HG02610 (cell line): ENCODE data around the gene PSAP.
A peak's percentile ranks its signal among the peaks of the same experiment; 100 is the strongest.
"Not testable (repeated sequence)": the region's sequence is repeated elsewhere in the genome, so short reads cannot be mapped to it uniquely, and the experiment has no call there.

Experiments
- ATAC-seq: cut with Tn5 transposase; IDR thresholded peaks from one replicate; pipeline ENCODE4 v1.9.1; 2021; ENCODE audit warnings: mild to moderate bottlenecking, moderate library complexity; ENCODE audit not compliant: unreplicated experiment

The PSAP gene

GRCh38 chr10:71874680-71875354 is 23.8 kb upstream of the PSAP start:
- not testable (repeated sequence) for ATAC-seq

DNA sequence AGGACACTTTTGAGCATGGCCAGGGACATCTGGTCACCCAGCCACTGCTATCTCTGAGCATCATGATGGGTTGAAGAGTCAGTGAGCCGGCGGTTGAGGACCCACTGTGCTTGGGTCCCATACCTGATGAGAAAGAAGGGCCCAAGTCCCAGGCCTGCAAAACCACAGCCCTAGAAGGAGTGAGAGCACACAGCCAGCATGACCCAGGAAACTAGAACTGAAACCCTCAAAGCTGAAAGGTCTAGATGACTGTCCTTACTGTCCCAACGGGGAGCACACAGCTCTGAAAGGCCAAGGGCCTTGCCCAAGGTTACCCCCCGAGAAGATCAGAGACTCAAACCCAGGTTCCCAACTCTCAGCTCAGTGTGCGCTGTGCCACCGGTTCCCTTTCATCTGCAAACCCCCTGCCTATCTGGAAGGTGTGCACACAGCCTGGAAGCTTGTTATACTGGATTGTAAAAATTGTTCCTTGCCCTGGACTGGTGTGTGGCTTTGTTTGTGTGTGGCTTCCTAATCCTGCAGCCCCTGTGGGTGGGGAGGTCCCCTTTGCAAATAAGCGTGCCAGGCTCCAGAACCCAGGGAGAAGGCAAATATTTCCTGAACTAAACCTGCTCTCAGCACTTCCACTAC is 22.6 kb upstream of the PSAP start:
- peak; percentile 97 for ATAC-seq

GRCh38 chr10:71869601-71870000 is 18.6 kb upstream of the PSAP start:
- ATAC-seq = not testable (repeated sequence)

DNA sequence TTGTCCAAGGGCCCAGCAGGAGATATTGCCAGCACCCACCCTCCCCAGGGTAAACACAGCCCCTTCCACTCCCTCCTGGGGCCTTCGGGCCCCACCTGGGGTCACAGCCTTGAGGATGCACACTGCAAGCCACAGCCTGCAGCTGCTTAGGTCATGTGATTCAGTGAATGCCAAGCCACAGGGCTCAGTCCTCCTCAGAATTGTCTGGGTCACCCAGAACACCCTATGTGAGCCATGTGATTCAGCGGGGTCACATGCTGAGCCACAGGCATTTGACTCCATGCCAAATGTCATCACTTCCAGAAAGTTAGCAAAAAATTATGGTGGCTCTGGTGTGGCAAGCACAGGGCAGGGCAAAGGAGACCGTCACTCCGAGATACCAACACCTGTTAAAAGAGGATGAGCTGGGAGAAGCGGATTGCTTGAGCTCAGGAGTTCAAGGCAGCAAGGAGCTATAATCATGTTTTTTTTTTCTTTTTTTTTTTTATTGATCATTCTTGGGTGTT is 17.2 kb upstream of the PSAP start:
- ATAC-seq = no peak

DNA sequence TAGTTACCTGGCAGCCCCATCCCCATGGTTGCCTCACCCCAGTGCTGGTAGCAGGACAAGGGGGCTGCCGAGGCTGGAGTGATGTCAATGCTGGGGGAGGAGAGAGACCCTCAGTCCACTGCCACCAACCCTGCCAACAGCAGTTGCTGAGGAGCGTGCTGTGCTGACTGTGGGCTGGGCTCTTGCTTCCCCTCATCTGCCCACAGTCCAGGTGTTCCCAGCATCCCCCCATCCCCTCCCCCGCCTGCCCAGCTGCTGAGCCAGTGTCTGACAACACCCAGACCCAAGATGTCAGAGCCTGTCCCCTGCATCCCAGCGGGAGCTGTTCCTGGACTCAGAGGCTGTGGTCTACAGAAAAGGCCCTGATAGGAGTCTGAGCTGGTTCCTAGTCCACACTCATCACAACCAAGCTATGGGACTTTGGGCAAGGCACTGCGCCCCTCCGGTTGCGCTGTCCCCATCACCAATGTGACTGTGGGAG is 14.6 kb upstream of the PSAP start:
- no peak for ATAC-seq

DNA sequence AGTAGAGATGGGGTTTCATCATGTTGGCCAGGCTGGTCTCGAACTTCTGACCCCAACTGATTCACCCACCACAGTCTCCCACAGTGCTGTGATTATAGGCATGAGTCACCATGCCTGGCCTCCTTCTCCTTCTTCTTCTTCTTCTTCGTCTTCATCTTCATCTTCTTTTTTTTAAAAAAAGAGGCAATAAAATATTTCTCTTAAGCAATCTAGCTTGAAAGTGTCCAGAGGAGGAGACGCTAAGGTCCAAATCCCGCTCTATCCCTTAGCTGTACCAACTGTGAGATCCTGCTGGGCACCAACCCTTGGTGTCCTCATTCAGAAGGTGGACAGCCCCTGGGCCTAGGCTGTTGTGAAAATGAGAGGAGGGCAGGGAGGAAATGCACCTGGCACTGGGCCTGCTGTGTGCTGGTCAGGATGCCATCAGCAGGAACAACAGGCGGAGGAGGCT is 13.9 kb upstream of the PSAP start:
- no peak for ATAC-seq

DNA sequence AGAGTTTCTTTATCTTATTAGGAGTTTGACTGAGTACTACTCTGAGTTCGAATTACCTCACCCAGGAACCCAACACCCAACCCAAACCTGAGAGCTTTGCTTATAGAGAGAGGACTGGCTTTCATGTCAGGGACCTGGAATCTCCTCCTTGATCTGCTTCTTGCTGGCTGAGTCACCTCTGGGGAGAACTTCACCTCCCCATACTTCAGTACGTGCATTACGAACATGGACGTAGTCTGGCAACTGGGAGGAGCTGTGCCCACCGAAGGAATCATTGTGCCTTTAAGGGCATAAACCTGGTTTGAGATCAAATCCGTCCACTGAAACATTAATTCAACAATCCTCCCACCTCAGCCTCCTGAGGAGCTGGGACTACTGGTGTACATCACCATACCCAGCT is 12.2 kb upstream of the PSAP start:
- no peak for ATAC-seq

DNA sequence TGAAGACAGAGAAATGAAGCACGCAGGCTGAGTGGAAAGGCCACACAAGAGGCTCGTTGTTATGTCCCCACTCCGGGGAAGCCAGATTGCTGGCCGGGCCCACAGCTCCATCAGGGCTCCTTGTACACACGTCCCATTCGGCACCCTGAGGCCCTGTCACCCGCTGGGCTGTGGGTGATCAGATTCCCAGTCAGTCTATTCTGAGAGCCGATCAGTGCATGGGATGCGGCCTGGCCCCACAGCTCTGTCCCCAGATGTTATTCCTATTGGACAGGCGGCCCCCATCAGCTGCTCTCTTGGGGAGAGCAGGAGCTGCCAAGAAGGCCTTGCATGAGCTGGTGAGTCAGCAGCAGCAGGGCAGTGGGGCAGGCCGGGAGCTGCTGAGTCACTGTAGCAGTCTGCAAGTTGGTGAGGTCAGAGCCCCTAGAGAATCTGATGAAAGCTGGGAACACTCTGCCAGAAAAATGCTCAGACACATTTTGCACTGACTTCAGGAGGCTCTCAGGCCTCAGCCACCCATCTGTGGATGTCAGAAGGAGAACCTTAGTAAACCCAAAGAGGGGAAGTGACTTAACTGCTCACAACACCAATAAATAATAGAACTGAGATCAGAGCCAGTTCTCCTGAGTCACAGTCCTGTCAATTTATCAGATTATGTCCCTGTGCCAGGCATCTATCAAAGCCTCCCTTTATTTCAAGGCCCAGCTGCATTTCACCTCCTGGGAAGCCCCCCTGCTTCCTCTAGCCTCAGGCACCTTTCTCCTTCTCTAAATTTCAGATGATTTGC is 9.4 kb upstream of the PSAP start:
- ATAC-seq = peak; percentile 78

DNA sequence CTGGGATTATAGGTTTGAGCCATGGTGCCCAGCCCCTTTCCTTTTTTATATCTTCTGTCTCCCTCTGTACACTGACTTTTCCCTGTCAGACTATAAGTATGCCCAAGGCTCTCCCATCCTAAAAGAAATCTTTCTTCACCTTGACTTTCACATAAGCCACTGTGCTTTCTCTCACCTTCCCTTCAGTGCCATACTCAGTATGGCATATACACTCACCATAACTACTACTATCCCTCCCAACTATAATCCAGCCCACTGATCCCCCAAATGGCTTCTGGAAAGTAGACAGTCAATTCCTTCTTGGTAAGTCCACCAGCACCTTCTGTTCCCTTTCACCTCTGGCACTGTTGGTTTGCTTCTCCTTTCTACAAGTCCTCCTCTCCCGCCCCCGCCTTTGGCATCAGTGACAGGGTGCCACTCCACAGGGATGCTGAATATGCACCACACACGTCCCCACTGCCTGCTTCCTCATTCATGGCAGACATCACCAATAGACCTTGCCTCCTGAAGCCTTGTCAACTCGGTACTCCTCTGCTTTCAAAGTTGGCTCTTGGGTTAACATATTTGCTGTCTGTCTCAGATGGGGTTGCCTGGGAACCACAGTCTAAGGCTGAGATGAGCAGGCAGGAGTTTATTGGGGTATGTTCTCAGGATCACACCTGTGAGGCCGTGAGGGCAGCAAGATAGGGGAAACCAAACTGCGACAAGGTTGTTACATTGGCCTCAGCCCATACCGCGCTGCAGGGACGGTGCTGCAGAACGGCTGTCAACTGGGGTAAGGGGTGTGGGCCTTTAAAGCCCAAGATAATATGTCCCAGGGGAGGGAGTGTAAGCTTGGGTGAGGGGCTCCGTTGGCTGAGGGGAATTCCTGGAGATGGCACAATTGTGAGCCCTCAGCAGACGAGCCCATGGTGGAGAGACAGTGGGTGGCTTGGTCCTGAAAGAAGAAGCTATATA is 7.2 kb upstream of the PSAP start:
- no peak for ATAC-seq

- no peak for ATAC-seq
Measured at GRCh38 chr10:71856619-71857018, 5.6 kb upstream of the PSAP start.

- ATAC-seq = no peak
Measured at GRCh38 chr10:71854031-71854430, 3.0 kb upstream of the PSAP start.

- no peak for ATAC-seq
Measured at GRCh38 chr10:71852355-71852937, 1.4 kb upstream of the PSAP start.

DNA sequence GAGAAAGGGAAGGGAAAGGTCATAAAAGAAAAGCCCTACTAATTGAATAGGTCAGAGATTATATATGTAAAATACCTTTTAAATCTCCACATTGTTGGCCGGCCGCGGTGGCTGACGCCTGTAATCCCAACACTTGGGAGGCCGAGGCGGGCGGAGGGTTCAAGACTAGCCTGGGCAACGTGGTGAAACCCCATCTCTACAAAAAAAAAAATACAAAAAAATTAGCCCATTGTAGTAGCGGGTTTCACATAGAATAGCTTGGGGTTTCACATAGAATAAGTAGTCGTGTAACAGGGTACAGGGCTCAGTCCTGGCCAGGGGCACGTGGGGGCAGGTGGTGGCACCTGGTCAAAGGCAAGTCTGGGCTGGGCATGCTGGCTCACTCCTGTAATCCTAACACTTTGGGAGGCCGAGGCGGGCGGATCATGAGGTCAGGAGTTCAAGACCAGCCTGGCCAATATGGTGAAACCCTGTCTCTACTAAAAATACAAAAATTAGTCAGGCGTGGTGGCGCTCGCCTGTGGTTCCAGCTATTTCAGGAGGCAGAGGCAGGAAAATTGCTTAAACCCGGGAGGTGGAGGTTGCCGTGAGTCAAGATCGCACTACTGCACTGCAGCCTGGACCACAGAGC is 529 bp upstream of the PSAP start:
- peak; percentile 19 for ATAC-seq

DNA sequence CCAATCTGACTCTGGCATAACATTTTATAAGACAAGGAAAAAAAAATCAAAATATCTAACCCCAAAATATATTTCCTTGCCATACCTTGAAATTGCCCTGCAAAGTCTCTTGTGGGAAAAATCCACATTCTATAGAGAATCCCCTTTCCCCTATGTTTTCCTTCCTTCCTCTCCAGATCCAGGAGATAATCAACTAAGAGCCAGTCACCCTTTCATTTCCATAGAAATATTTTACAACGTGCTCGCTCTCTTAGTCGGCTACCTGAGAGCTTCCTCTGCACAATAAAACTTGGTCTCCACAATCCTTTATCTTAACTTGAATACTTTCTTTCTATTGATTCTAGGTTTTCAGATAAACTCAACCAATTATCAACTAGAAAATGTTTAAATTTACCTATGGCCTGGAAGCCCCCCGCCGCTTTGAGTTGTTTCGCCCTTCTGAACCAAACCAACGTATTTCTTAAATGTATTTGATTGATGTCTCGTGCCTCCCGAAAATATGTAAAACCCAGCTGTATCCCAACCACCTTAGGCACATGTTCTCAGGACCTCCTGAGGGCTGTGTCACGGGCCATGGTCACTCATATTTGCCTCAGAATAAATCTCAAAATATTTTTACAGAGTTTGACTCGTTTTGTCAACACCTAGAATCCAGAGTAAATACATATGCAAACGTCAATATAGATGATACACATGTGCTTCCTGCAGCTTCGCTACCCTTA is 869 bp downstream of the PSAP start:
- no peak for ATAC-seq

GRCh38 chr10:71849461-71849908 is 1.6 kb downstream of the PSAP start:
- no peak for ATAC-seq

GRCh38 chr10:71848325-71849275 is 2.5 kb downstream of the PSAP start:
- ATAC-seq = no peak

DNA sequence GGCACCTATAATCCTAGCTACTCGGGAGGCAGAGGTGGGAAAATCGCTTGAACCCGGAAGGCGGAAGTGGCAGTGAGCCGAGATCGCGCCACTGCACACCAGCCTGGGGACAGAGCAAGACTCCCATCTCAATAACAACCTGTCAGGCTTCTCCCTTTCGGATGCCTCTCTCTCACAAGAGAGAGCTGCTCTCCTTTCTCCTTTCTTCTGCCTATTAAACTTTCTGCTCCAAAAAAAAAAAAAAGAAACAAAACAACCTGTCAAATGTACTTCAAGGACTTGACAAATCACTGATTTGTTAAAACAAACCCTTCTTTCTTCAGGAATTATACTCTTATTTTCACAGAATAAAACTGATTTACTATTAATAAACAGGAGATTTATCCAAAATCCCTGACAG is 3.6 kb downstream of the PSAP start:
- no peak for ATAC-seq

- ATAC-seq = no peak
Measured at GRCh38 chr10:71846816-71847215, 4.2 kb downstream of the PSAP start.
